HL-60 (cell line): Measurements from ENCODE around the gene NHSL1.

ENCODE experiments used
- DNase-seq, 2 experiments: peaks; one replicate each; pipeline ENCODE4 v3.0.0-alpha.2; 2010 to 2020; ENCODE audit warnings: low read depth in 1 of 2, low spot score in 1 of 2
- H3K27ac ChIP-seq: fragments of 250-450 bp; sonication (Bioruptor Pico); replicated peaks from 2 replicates; pipeline ENCODE4 v1.5.1; 2020; ENCODE audit warnings: mild to moderate bottlenecking, moderate library complexity
- H3K27me3 ChIP-seq: fragments of 250-450 bp; sonication (Bioruptor Pico); 2 replicates; pipeline ENCODE4 v1.5.1; 2021; ENCODE audit warnings: mild to moderate bottlenecking, moderate library complexity; ENCODE audit not compliant: insufficient read depth, poor library complexity, severe bottlenecking
- H3K4me3 ChIP-seq: replicated peaks from 2 replicates; pipeline ENCODE4 v1.5.1; 2011; ENCODE audit warnings: mild to moderate bottlenecking, control low read depth, low read length; ENCODE audit not compliant: insufficient read depth
- CTCF ChIP-seq: IDR thresholded peaks from one replicate; pipeline ENCODE4 v1.5.1; 2011; ENCODE audit warnings: low read length, control low read depth, inconsistent platforms; ENCODE audit not compliant: insufficient read depth
- GABPA ChIP-seq: IDR thresholded peaks from 2 replicates; pipeline ENCODE4 v1.6.1; 2012; ENCODE audit warnings: low read depth
- POLR2AphosphoS5 ChIP-seq: IDR thresholded peaks from 2 replicates; pipeline ENCODE4 v1.6.1; 2012; ENCODE audit warnings: low read depth
- REST ChIP-seq: IDR thresholded peaks from 2 replicates; pipeline ENCODE4 v1.6.1; 2012; ENCODE audit warnings: low read depth; ENCODE audit not compliant: insufficient replicate concordance
- SPI1 ChIP-seq: IDR thresholded peaks from 2 replicates; pipeline ENCODE4 v1.6.1; 2012; ENCODE audit warnings: low read depth, mild to moderate bottlenecking, borderline replicate concordance

The NHSL1 gene

GRCh38 chr6:138544501-138544900 lies 45.2 kb upstream of the NHSL1 start:
- no peak for DNase-seq
- Histone ChIP-seq H3K4me3 (no peak overlapping the region), H3K27me3 (no peaks in the 10 kb centered on the region), H3K27ac (no peak overlapping the region)
- TF ChIP-seq REST (no peak), POLR2AphosphoS5 (no peak), CTCF (no peak), SPI1 (no peak), GABPA (no peak)

GRCh38 chr6:138543657-138544056 lies 44.4 kb upstream of the NHSL1 start:
- TF ChIP-seq REST (no peak), POLR2AphosphoS5 (no peak), GABPA (no peak), CTCF (no peak), SPI1 (no peak)

GRCh38 chr6:138541823-138542481 lies 42.7 kb upstream of the NHSL1 start:
- no peak overlapping the region for H3K4me3 ChIP-seq
- TF ChIP-seq GABPA (no peak), CTCF (no peak), POLR2AphosphoS5 (no peak), SPI1 (no peak), REST (no peak)
- DNase-seq: no peak
- no peaks in the 10 kb centered on the region for H3K27me3 ChIP-seq
- no peak overlapping the region for H3K27ac ChIP-seq

More at GRCh38 chr6:138543657-138544056, 44.4 kb upstream of the NHSL1 start:
- DNase-seq: no peak
- Histone ChIP-seq H3K27ac (no peak overlapping the region), H3K4me3 (no peak overlapping the region), H3K27me3 (no peaks in the 10 kb centered on the region)
